VCaP (cell line): ENCODE measurements around the gene OAS2.

ENCODE experiments used
- H3K27ac ChIP-seq: fragments of 450-650 bp; 2 replicates; pipeline ENCODE4 v1.5.1; 2017
- CTCF ChIP-seq: fragments of 450-650 bp; conservative IDR thresholded peaks from 2 replicates; pipeline ENCODE4 v1.5.1; 2017; ENCODE audit warnings: mild to moderate bottlenecking, moderate library complexity

OAS2 gene

GRCh38 chr12:113055594-113056380, 77.5 kb downstream of the OAS2 start:
- H3K27ac ChIP-seq, result peak overlapping the region; percentile 61; the same call in 1 of the 2 replicates

GRCh38 chr12:113056381-113056630, 78.0 kb downstream of the OAS2 start:
- no peak for TF ChIP-seq CTCF
- H3K27ac ChIP-seq, result peak overlapping the region; percentile 61; the same call in 1 of the 2 replicates

More at GRCh38 chr12:113055594-113056380, 77.5 kb downstream of the OAS2 start:
- TF ChIP-seq CTCF, result no peak

GRCh38 chr12:113056631-113057488, 78.5 kb downstream of the OAS2 start, which contains the start of gene DTX1:
TSS of gene DTX1 (plus strand) at chr12:113056730. CDS start at chr12:113058193, 1,463 bp downstream.
- peak within 1 kb of the TSS; percentile 61; the same call in 1 of the 2 replicates for H3K27ac ChIP-seq
- no peak for TF ChIP-seq CTCF

- no peak overlapping the region for H3K27ac ChIP-seq
- no peak for TF ChIP-seq CTCF
Observed at GRCh38 chr12:113057565-113058485, 79.5 kb downstream of the OAS2 start.

- H3K27ac ChIP-seq, result no peak overlapping the region
Observed at GRCh38 chr12:113058553-113058952, 80.2 kb downstream of the OAS2 start.

GRCh38 chr12:113059071-113059595, 80.8 kb downstream of the OAS2 start:
- H3K27ac ChIP-seq, result no peak overlapping the region
- no peak for TF ChIP-seq CTCF

More at GRCh38 chr12:113058553-113058952, 80.2 kb downstream of the OAS2 start:
- TF ChIP-seq CTCF, result no peak
